Measurements from ENCODE around the gene LPCAT1. TPM values are rescaled to one million over a fixed set of nuclear protein-coding genes. Genes with fewer than 3 reads are reported as not detected.

Gene LPCAT1
- total RNA-seq, 1 experiment from 2014 or later, result 75.0 TPM

DNA sequence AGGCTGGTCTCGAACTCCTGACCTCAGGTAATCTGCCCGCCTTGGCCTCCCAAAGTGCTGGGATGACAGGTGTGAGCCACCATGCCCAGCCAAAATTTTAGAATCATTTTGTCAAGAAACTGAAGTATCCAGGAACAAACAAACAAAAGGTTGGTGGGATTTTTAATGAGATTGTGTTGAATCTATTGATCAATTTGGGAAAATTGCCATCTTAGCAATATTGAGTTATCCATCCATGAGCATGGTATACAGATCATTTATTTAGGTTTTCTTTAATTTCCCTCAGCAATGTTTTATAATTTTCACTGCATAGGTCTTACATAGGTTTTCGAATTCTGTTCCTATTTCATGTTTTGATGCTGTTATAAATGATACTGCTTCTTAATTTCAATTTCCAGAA is 5.7 kb upstream of the LPCAT1 start (continued):
- TF ChIP-seq, protein P1, sequence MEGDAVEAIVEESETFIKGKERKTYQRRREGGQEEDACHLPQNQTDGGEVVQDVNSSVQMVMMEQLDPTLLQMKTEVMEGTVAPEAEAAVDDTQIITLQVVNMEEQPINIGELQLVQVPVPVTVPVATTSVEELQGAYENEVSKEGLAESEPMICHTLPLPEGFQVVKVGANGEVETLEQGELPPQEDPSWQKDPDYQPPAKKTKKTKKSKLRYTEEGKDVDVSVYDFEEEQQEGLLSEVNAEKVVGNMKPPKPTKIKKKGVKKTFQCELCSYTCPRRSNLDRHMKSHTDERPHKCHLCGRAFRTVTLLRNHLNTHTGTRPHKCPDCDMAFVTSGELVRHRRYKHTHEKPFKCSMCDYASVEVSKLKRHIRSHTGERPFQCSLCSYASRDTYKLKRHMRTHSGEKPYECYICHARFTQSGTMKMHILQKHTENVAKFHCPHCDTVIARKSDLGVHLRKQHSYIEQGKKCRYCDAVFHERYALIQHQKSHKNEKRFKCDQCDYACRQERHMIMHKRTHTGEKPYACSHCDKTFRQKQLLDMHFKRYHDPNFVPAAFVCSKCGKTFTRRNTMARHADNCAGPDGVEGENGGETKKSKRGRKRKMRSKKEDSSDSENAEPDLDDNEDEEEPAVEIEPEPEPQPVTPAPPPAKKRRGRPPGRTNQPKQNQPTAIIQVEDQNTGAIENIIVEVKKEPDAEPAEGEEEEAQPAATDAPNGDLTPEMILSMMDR (IDR thresholded peaks at IDR 0.05 in 2 of 3, conservative IDR thresholded peaks at IDR 0.05 in 1 of 3; ENCODE audit: borderline replicate concordance in 1 of 3, insufficient read depth in 1 of 3, low read depth in 2 of 3, low read length in 2 of 3), result no peak
- TF ChIP-seq ELF1 (IDR thresholded peaks at IDR 0.05; ENCODE audit: borderline replicate concordance, low read depth), result no peak

DNA sequence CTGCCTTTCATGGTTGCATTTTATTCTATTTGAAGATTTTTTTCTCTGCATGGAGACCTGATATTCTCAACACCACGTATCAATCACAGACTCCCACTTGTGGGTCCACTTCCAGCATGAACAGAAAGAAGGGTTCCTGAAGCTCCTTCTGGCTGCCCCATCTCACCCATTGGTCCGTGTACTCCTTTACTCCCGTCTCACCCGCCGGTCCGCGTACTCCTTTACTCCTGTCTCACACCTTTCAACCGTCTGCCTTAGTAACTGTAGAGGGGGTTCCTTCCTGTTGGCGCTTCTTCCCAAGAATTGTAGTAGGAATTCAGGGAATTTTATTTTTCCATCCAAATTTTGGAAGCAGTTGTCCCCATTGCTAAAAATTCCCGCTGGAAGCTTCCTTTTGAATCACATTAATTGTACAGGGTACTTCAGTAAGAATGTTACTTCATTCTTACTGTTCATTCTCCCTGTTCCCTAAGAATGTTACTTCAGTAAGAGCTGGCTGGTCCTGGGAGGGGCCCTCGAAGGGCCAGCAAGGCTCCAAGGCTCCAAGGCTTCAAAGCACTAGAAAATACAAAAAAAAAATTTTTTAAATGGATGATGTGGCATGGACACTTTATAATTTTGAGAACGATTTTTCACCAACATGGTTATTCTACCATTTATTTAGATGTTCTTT is 3.9 kb upstream of the LPCAT1 start:
- no peak overlapping the region for H3K4me3 ChIP-seq (replicated peaks in 1 of 2; ENCODE audit: low read depth in 1 of 2, low read length in 2 of 2)
- no peaks in the 10 kb centered on the region for H3K27me3 ChIP-seq (ENCODE audit: insufficient read depth, low read length)
- TF ChIP-seq ZFX (IDR thresholded peaks at IDR 0.05) (no peak), EZH2phosphoT487 (IDR thresholded peaks at IDR 0.05; ENCODE audit: borderline replicate concordance) (no peak)
- ChIA-PET POLR2A (no interaction called here), RAD21 (ENCODE audit: low non-redundant PET in 1 of 2, low total read pairs in 2 of 2, uncharacterized antibody in 2 of 2, unreplicated experiment in 2 of 2) (no interaction called here), CTCF (no interaction called here)
- H3K4me1 ChIP-seq (ENCODE audit: control insufficient read depth in 1 of 2, insufficient read depth in 2 of 2, low read length in 2 of 2), result peaks cover 6 to 8% of the 10 kb centered on the region in 2 experiments
- no peak overlapping the region for H3K4me2 ChIP-seq (ENCODE audit: low read length)
- no peaks in the 10 kb centered on the region for H3K9me2 ChIP-seq (ENCODE audit: insufficient read depth)
- H4K20me1 ChIP-seq (ENCODE audit: insufficient read depth), result no peaks in the 10 kb centered on the region
- H3K9ac ChIP-seq (ENCODE audit: low read length), result no peak overlapping the region
- no peaks in the 10 kb centered on the region for H3K9me3 ChIP-seq (ENCODE audit: control insufficient read depth in 1 of 2, insufficient read depth in 1 of 2, low read depth in 1 of 2, low read length in 2 of 2)
- ATAC-seq (no peak), DNase-seq (ENCODE audit: low read depth, low spot score) (no peak)
- no peak overlapping the region for H2AFZ ChIP-seq (ENCODE audit: low read depth, low read length, poor library complexity, severe bottlenecking)
- no peaks in the 10 kb centered on the region; a peak in 1 of 4 replicates for H3K36me3 ChIP-seq (ENCODE audit: control insufficient read depth in 1 of 2, insufficient read depth in 2 of 2, low read length in 2 of 2)
- intact Hi-C loops (cut with micrococcal nuclease), result no loop called here
- no TSS peak for BruUV-seq (replicated peaks)
- H3K27ac ChIP-seq (ENCODE audit: low read depth, low read length), result no peak overlapping the region
- peaks cover 6% of the 10 kb centered on the region for H3K79me2 ChIP-seq (ENCODE audit: insufficient read depth, low read length)

DNA sequence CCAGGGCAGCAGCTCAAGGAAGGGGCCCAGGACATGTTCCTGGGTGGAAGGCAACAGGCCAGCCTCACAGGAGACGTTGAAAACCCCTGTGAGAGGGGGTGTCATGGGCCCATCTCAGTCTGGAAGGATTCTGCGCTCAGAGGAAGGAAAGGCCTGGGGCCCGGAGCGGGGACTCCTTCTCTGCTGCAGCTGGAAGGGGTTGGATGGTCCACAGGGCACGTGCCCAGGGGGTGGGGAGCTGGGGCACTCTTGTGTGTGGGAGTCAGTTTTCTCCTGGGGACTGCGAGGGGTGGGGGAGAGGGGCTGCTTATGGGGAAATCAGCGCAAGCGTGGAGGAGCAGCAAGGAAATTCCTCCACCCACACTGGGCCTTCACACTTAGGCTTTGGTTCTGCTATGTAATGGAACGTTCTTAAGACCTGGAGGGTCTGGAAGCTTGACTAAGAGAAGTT is 2.9 kb upstream of the LPCAT1 start:
- POLR2A ChIA-PET, result no interaction called here
- RAD21 ChIA-PET (ENCODE audit: low non-redundant PET in 1 of 2, low total read pairs in 2 of 2, uncharacterized antibody in 2 of 2, unreplicated experiment in 2 of 2), result no interaction called here
- intact Hi-C loops (cut with micrococcal nuclease), result no loop called here
- no peak for TF ChIP-seq FOSL1 (IDR thresholded peaks at IDR 0.05; ENCODE audit: low read depth)
- no peak for TF ChIP-seq RAD21 (IDR thresholded peaks at IDR 0.05; ENCODE audit: low read depth)
- TF ChIP-seq CEBPB (IDR thresholded peaks at IDR 0.05; ENCODE audit: low read depth), result no peak
- TF ChIP-seq, protein P2, sequence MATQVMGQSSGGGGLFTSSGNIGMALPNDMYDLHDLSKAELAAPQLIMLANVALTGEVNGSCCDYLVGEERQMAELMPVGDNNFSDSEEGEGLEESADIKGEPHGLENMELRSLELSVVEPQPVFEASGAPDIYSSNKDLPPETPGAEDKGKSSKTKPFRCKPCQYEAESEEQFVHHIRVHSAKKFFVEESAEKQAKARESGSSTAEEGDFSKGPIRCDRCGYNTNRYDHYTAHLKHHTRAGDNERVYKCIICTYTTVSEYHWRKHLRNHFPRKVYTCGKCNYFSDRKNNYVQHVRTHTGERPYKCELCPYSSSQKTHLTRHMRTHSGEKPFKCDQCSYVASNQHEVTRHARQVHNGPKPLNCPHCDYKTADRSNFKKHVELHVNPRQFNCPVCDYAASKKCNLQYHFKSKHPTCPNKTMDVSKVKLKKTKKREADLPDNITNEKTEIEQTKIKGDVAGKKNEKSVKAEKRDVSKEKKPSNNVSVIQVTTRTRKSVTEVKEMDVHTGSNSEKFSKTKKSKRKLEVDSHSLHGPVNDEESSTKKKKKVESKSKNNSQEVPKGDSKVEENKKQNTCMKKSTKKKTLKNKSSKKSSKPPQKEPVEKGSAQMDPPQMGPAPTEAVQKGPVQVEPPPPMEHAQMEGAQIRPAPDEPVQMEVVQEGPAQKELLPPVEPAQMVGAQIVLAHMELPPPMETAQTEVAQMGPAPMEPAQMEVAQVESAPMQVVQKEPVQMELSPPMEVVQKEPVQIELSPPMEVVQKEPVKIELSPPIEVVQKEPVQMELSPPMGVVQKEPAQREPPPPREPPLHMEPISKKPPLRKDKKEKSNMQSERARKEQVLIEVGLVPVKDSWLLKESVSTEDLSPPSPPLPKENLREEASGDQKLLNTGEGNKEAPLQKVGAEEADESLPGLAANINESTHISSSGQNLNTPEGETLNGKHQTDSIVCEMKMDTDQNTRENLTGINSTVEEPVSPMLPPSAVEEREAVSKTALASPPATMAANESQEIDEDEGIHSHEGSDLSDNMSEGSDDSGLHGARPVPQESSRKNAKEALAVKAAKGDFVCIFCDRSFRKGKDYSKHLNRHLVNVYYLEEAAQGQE (IDR thresholded peaks at IDR 0.05; ENCODE audit: low read depth), result no peak
- TF ChIP-seq, protein P3, sequence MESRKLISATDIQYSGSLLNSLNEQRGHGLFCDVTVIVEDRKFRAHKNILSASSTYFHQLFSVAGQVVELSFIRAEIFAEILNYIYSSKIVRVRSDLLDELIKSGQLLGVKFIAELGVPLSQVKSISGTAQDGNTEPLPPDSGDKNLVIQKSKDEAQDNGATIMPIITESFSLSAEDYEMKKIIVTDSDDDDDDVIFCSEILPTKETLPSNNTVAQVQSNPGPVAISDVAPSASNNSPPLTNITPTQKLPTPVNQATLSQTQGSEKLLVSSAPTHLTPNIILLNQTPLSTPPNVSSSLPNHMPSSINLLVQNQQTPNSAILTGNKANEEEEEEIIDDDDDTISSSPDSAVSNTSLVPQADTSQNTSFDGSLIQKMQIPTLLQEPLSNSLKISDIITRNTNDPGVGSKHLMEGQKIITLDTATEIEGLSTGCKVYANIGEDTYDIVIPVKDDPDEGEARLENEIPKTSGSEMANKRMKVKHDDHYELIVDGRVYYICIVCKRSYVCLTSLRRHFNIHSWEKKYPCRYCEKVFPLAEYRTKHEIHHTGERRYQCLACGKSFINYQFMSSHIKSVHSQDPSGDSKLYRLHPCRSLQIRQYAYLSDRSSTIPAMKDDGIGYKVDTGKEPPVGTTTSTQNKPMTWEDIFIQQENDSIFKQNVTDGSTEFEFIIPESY (IDR thresholded peaks at IDR 0.05; ENCODE audit: extremely low read depth, insufficient replicate concordance, low read length), result no peak

More for the DNA sequence above, 2.9 kb upstream of the LPCAT1 start:
- no peak for DNase-seq (ENCODE audit: low read depth, low spot score)
- Histone ChIP-seq H3K4me2 (ENCODE audit: low read length) (no peak overlapping the region), H3K36me3 (ENCODE audit: control insufficient read depth in 1 of 2, insufficient read depth in 2 of 2, low read length in 2 of 2) (no peaks in the 10 kb centered on the region; a peak in 1 of 4 replicates), H3K9ac (ENCODE audit: low read length) (no peak overlapping the region), H3K9me2 (ENCODE audit: insufficient read depth) (no peaks in the 10 kb centered on the region), H2AFZ (ENCODE audit: low read depth, low read length, poor library complexity, severe bottlenecking) (no peak overlapping the region), H3K4me3 (replicated peaks in 1 of 2; ENCODE audit: low read depth in 1 of 2, low read length in 2 of 2) (no peak overlapping the region), H3K9me3 (ENCODE audit: control insufficient read depth in 1 of 2, insufficient read depth in 1 of 2, low read depth in 1 of 2, low read length in 2 of 2) (no peaks in the 10 kb centered on the region), H3K27ac (ENCODE audit: low read depth, low read length) (no peak overlapping the region), H3K27me3 (ENCODE audit: insufficient read depth, low read length) (no peaks in the 10 kb centered on the region), H3K79me2 (ENCODE audit: insufficient read depth, low read length) (peaks cover 16% of the 10 kb centered on the region), H3K4me1 (ENCODE audit: control insufficient read depth in 1 of 2, insufficient read depth in 2 of 2, low read length in 2 of 2) (peaks cover 8 to 17% of the 10 kb centered on the region in 2 experiments), H4K20me1 (ENCODE audit: insufficient read depth) (no peaks in the 10 kb centered on the region)
- no peak for ATAC-seq
- CTCF ChIA-PET, result no interaction called here
- BruUV-seq (replicated peaks), result no TSS peak

Measured in HCT116 (cell line).